ENCODE measurements around the gene HSPB2. TPM values are rescaled to one million over a fixed set of nuclear protein-coding genes. Genes with fewer than 3 reads are reported as not detected.

The HSPB2 gene
- polyA plus RNA-seq, 1 experiment: 0.41 TPM

DNA sequence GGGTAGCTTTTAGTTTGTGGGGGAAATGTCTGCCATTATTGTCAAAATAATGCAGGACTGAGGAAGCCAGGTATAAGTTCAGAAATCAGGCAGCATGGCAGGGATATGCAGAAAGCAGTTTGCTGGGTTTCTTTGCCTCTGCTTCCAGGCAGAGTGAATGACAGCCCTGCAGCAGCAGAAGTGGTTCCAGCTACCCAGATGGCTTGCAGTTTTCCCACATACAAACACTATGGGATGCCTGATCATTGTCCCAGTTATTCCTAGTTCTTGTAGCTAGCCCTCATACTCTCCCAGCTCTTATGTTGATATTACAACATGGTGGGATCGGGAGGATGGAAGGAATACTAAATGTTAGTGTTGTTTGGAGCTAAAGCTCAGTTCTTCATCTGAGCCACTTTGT is 21.8 kb downstream of the HSPB2 start:
- no peaks in the 10 kb centered on the region for H3K9me3 ChIP-seq (ENCODE audit: control insufficient read depth, insufficient read depth, low read length)
- DNase-seq (ENCODE audit: low read depth, low spot score): no peak
- no peak overlapping the region for H3K4me3 ChIP-seq (ENCODE audit: low read depth, low read length)
- no peak overlapping the region for H3K27ac ChIP-seq (ENCODE audit: low read depth, low read length)
- ChIA-PET CTCF (interaction anchor here (0.6 to 7.4 kb wide), 6 partner anchors 10 to 382 kb away, joined by 3 to 52 read pairs (median 4); no protein-coding TSS in a partner anchor), POLR2A (interaction anchor here (0.6 kb wide), 1 partner anchor 43 kb away, joined by 3 read pairs; no protein-coding TSS in a partner anchor)
- TF ChIP-seq, protein P1, sequence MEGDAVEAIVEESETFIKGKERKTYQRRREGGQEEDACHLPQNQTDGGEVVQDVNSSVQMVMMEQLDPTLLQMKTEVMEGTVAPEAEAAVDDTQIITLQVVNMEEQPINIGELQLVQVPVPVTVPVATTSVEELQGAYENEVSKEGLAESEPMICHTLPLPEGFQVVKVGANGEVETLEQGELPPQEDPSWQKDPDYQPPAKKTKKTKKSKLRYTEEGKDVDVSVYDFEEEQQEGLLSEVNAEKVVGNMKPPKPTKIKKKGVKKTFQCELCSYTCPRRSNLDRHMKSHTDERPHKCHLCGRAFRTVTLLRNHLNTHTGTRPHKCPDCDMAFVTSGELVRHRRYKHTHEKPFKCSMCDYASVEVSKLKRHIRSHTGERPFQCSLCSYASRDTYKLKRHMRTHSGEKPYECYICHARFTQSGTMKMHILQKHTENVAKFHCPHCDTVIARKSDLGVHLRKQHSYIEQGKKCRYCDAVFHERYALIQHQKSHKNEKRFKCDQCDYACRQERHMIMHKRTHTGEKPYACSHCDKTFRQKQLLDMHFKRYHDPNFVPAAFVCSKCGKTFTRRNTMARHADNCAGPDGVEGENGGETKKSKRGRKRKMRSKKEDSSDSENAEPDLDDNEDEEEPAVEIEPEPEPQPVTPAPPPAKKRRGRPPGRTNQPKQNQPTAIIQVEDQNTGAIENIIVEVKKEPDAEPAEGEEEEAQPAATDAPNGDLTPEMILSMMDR (IDR thresholded peaks at IDR 0.05; ENCODE audit: low read depth, low read length): no peak
- no peaks in the 10 kb centered on the region for H3K27me3 ChIP-seq (ENCODE audit: control insufficient read depth, insufficient read depth, low read length)

DNA sequence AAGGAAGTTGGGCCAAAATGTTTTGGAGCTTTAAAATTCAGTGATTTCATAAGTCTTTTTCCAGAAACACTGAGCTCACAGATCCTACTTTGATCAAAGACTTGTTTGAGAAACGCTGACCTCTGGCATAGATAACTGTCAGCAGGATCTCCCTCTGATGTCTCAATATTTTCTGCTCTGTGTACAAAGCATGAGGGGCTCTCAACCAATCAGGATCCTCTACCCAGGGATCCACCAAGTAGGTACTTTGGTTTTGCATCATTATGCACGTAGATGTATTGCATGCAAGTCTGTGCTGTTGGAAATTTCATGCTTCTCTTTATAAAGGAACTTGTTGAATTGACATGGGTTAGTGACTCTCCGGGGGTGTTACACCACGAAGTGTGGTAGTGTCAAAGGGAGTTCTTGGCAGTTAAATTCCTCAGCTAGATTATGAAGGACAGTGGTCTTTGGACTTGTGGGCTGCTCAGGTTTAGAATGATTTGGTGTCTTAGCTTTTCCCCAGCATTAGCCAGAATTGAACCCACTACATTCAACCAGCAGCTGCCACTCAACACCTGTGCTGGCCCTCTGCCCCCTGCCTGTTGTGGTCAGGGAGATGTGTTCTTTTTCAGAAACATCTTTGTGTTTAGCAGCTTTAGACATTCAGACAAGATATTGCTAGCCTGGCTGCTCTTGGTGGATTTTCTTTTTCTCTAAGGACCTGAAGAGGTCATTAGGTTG is 22.9 kb downstream of the HSPB2 start:
- Histone ChIP-seq H3K27ac (ENCODE audit: low read depth, low read length) (peak overlapping the region; percentile 80), H3K27me3 (ENCODE audit: control insufficient read depth, insufficient read depth, low read length) (no peaks in the 10 kb centered on the region), H3K4me3 (ENCODE audit: low read depth, low read length) (no peak overlapping the region; the same call in 1 of the 2 replicates), H3K9me3 (ENCODE audit: control insufficient read depth, insufficient read depth, low read length) (no peaks in the 10 kb centered on the region)
- DNase-seq (ENCODE audit: low read depth, low spot score): no peak
- POLR2A ChIA-PET: no interaction called here
- TF ChIP-seq, protein P1 (IDR thresholded peaks at IDR 0.05; ENCODE audit: low read depth, low read length): no peak
- CTCF ChIA-PET: interaction anchor here (1.9 to 7.4 kb wide), 3 partner anchors 8 to 61 kb away, joined by 8 to 52 read pairs (median 15); no protein-coding TSS in a partner anchor

DNA sequence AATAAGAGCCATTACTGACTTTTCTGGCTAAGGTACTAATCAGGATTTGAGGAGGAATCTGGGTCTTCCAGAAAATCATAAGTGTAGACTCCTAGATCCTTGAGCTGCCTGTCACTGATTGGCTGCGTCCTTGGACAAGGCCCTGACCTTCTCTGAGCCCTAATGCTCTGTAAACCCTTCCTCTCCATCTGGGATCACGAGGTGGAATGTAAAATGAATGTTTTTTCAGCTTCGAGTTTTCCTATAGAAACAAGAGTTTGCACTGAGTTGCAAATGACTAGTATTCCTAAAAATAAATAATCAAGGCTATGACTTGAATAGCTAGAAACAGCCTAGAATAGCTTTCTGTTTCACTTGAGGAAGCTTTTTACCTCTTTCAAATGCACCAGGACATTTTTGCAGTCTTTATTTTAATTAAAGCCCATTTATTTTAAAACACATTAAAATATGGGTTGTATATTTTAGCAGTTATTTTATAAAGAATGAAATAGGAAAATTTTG is 23.6 kb downstream of the HSPB2 start:
- H3K27ac ChIP-seq (ENCODE audit: low read depth, low read length): peak overlapping the region; percentile 80
- ChIA-PET CTCF (interaction anchor here (1.9 to 7.4 kb wide), 3 partner anchors 9 to 61 kb away, joined by 8 to 52 read pairs (median 15); no protein-coding TSS in a partner anchor), POLR2A (interaction anchor here (0.7 to 1.7 kb wide), 2 partner anchors 32 to 65 kb away, joined by 4 to 9 read pairs; partner anchors contain the start of gene ALG9)
- no peak for DNase-seq (ENCODE audit: low read depth, low spot score)
- H3K4me3 ChIP-seq (ENCODE audit: low read depth, low read length): peak overlapping the region; percentile 70
- no peaks in the 10 kb centered on the region for H3K9me3 ChIP-seq (ENCODE audit: control insufficient read depth, insufficient read depth, low read length)
- H3K27me3 ChIP-seq (ENCODE audit: control insufficient read depth, insufficient read depth, low read length): no peaks in the 10 kb centered on the region
- TF ChIP-seq, protein P1 (IDR thresholded peaks at IDR 0.05; ENCODE audit: low read depth, low read length): no peak

DNA sequence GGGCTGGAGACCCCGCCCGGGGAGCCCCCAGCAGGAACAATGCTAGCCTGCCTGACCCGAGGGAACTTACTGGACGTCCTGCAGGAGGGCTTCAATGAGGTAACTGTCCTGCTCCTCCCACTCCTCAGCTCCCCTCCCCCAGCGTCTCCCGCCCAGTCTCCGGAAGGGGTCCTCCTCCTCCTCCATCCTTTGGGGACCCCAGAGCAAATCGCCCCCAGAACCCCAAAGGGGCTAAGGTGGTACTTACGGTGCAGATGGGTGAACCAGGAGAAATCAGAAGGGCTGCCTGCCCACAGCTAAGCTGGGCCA is 24.9 kb downstream of the HSPB2 start:
- Histone ChIP-seq H3K9me3 (ENCODE audit: control insufficient read depth, insufficient read depth, low read length) (no peaks in the 10 kb centered on the region), H3K27me3 (ENCODE audit: control insufficient read depth, insufficient read depth, low read length) (no peaks in the 10 kb centered on the region), H3K4me3 (ENCODE audit: low read depth, low read length) (peak overlapping the region; percentile 70), H3K27ac (ENCODE audit: low read depth, low read length) (no peak overlapping the region)
- no peak for DNase-seq (ENCODE audit: low read depth, low spot score)
- ChIA-PET CTCF (interaction anchor here (0.5 to 7.4 kb wide), 2 partner anchors 9 to 60 kb away, joined by 4 to 52 read pairs; no protein-coding TSS in a partner anchor), POLR2A (interaction anchor here (0.9 to 1.7 kb wide), 2 partner anchors 66 to 243 kb away, joined by 3 to 9 read pairs; partner anchors contain the start of gene ALG9)
- TF ChIP-seq, protein P1 (IDR thresholded peaks at IDR 0.05; ENCODE audit: low read depth, low read length): no peak

DNA sequence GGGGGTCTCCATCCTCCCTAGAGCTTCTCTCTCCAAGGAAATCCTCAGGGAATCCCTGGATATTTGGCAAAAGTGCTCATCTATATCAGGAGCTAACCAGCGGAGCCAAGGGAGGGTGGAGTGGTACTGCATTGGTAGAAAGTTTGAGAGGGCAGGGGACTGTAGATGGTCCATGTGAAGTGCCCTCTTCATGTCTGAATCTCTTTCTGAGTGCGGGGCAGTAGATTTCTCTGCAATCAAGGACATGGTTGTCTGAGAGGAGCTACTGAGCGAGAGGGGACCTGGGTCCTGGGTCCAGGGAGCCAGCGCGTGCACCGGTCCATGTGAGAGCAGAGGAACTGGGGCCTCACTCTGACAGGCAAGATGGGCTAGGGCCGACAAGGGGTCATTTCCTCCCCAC is 25.3 kb downstream of the HSPB2 start:
- peak overlapping the region; percentile 21 for H3K27ac ChIP-seq (ENCODE audit: low read depth, low read length)
- TF ChIP-seq, protein P1 (IDR thresholded peaks at IDR 0.05; ENCODE audit: low read depth, low read length): no peak
- no peaks in the 10 kb centered on the region for H3K9me3 ChIP-seq (ENCODE audit: control insufficient read depth, insufficient read depth, low read length)
- H3K27me3 ChIP-seq (ENCODE audit: control insufficient read depth, insufficient read depth, low read length): no peaks in the 10 kb centered on the region
- no peak for DNase-seq (ENCODE audit: low read depth, low spot score)
- peak overlapping the region; percentile 70 for H3K4me3 ChIP-seq (ENCODE audit: low read depth, low read length)
- CTCF ChIA-PET: interaction anchor here (1.3 to 7.4 kb wide), 2 partner anchors 15 to 59 kb away, joined by 4 to 52 read pairs; no protein-coding TSS in a partner anchor
- POLR2A ChIA-PET: interaction anchor here (0.9 to 1.7 kb wide), 2 partner anchors 67 to 243 kb away, joined by 3 to 9 read pairs; partner anchors contain the start of gene ALG9
